Keratinocyte (primary cell): Measurements from ENCODE around the gene NAT16. TPM values are rescaled to one million over a fixed set of nuclear protein-coding genes. Genes with fewer than 3 reads are reported as not detected.

Source experiments
- DNase-seq: peaks from one replicate; pipeline ENCODE4 v3.0.0-alpha.2; 2011; ENCODE audit warnings: low read depth, missing footprints, low spot score
- FAIRE-seq: peaks from 2 replicates; lab custom pipeline; 2011; peaks lifted over from hg19 to GRCh38; lab: Jason Lieb, UNC
- H2AFZ ChIP-seq: 2 replicates; pipeline ENCODE4 v1.6.0; 2012; ENCODE audit warnings: low read length, control low read depth, inconsistent platforms; ENCODE audit not compliant: control insufficient read depth
- H3K27ac ChIP-seq: 2 replicates; pipeline ENCODE4 v1.5.1; 2011; ENCODE audit warnings: low read length; ENCODE audit not compliant: control insufficient read depth, insufficient read depth
- H3K27me3 ChIP-seq: 3 replicates; pipeline ENCODE4 v1.6.0; 2011; ENCODE audit warnings: low read length; ENCODE audit not compliant: control insufficient read depth, insufficient read depth; ENCODE audit errors: extremely low read depth
- H3K36me3 ChIP-seq, 2 experiments: 2 replicates in 1 of 2; 3 replicates in 1 of 2; pipeline ENCODE4 v1.5.1; 2011; ENCODE audit warnings: low read length in 2 of 2, mild to moderate bottlenecking in 1 of 2; ENCODE audit not compliant: control insufficient read depth in 2 of 2, insufficient read depth in 2 of 2; ENCODE audit errors: extremely low read depth in 1 of 2
- H3K4me1 ChIP-seq: 3 replicates; pipeline ENCODE4 v1.5.1; 2011; ENCODE audit warnings: low read length; ENCODE audit not compliant: control insufficient read depth, insufficient read depth; ENCODE audit errors: extremely low read depth
- H3K4me2 ChIP-seq: 3 replicates; pipeline ENCODE4 v1.6.0; 2011; ENCODE audit warnings: low read depth, low read length; ENCODE audit not compliant: control insufficient read depth, insufficient read depth; ENCODE audit errors: extremely low read depth
- H3K4me3 ChIP-seq, 3 experiments: fragments of 200-600 bp in 1 of 3; sonication (generic) in 1 of 3; 2 replicates in 2 of 3; 3 replicates in 1 of 3; pipeline ENCODE4 v1.5.1; 2011 to 2016; ENCODE audit warnings: low read length in 3 of 3, mild to moderate bottlenecking in 3 of 3, control low read depth in 2 of 3, inconsistent platforms in 1 of 3, low read depth in 1 of 3, mixed read lengths in 1 of 3, mixed run types in 1 of 3, moderate library complexity in 1 of 3; ENCODE audit not compliant: control insufficient read depth in 2 of 3, insufficient read depth in 2 of 3; ENCODE audit errors: extremely low read depth in 1 of 3
- H3K79me2 ChIP-seq: 2 replicates; pipeline ENCODE4 v1.6.0; 2012; ENCODE audit warnings: low read length; ENCODE audit not compliant: control insufficient read depth, insufficient read depth
- H3K9ac ChIP-seq: 3 replicates; pipeline ENCODE4 v1.6.0; 2011; ENCODE audit warnings: low read length; ENCODE audit not compliant: control insufficient read depth, insufficient read depth; ENCODE audit errors: extremely low read depth
- H3K9me1 ChIP-seq: 3 replicates; pipeline ENCODE4 v1.6.0; 2011; ENCODE audit warnings: low read length; ENCODE audit not compliant: control insufficient read depth, insufficient read depth; ENCODE audit errors: extremely low read depth
- H3K9me3 ChIP-seq: 2 replicates; pipeline ENCODE4 v1.5.1; 2012; ENCODE audit warnings: low read depth, low read length; ENCODE audit not compliant: control insufficient read depth
- H4K20me1 ChIP-seq: 3 replicates; pipeline ENCODE4 v1.6.0; 2011; ENCODE audit warnings: low read length; ENCODE audit not compliant: control insufficient read depth, insufficient read depth; ENCODE audit errors: extremely low read depth
- EZH2 ChIP-seq: IDR thresholded peaks from one replicate; pipeline ENCODE4 v1.6.1; 2012; ENCODE audit warnings: inconsistent platforms, mild to moderate bottlenecking, low read length, moderate library complexity
- dilution Hi-C: fragments of 300-500 bp; cut with MboI; formaldehyde crosslinking; loops from one replicate; pipeline ENCODE4 v1.7.0; 2020; ENCODE audit warnings: low sequenced_read_pairs; ENCODE audit not compliant: extremely low pct_ligation_motif_present
- polyA plus RNA-seq, 5 experiments: library from polyadenylated mRNA; depleted of rRNA in 3 of 5; stranded (reverse) in 3 of 5; stranded (forward) in 1 of 5; unstranded in 1 of 5; fragments of >200 nt; gene quantifications; 1 replicate in 1 of 5; 2 replicates in 3 of 5; 3 replicates in 1 of 5; pipeline versions ENCODE4 v1.2.1 to v1.2.3, GENCODE V29; 2011 to 2012; ENCODE audit warnings: missing spikeins in 2 of 5, low read depth in 1 of 5, low replicate concordance in 1 of 5
- TF ChIP-seq, protein P1 (sequence below), 3 experiments: IDR thresholded peaks in 1 of 3; conservative IDR thresholded peaks in 1 of 3; optimal IDR thresholded peaks in 1 of 3; 2 replicates in 2 of 3; 3 replicates in 1 of 3; pipeline versions ENCODE3 to v1.5.1; 2011; ENCODE audit warnings: low read length in 3 of 3, mild to moderate bottlenecking in 3 of 3, moderate library complexity in 2 of 3, control low read depth in 1 of 3, inconsistent platforms in 1 of 3; ENCODE audit not compliant: insufficient read depth in 2 of 3; ENCODE audit errors: extremely low read depth in 1 of 3

NAT16 gene
- polyA plus RNA-seq, 1 donor (not counting 4 experiments of a cell fraction or from before 2014, with no cell fraction given): not detected

DNA sequence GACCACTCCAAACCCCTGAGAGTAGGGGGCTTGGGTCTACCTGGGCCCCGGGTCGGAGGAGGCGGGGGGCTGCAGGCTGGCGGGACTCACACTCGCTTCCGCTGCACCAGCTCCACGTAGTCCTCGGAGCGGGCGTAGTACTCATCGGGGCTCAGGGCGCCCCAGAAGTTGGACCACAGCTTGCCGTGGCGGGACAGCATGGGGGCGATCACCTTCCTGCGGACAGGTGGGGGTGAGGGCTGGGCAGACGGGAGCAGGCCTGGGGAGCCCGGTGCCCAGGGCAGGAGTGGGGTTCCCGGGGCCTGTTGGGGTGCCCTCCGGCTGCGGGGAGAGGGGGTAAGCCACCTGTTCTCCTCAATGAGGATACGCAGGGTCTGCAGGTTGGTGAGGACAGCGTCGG is 31.4 kb upstream of the NAT16 start:
- Histone ChIP-seq H3K27ac (no peak overlapping the region), H3K4me1 (peaks cover 6% of the 10 kb centered on the region), H3K4me3 (no peak overlapping the region), H3K9me1 (no peaks in the 10 kb centered on the region), H3K4me2 (no peak overlapping the region), H3K36me3 (peaks cover 23 to 35% of the 10 kb centered on the region in 2 experiments), H3K27me3 (no peaks in the 10 kb centered on the region), H2AFZ (no peak overlapping the region), H3K9me3 (no peaks in the 10 kb centered on the region), H3K79me2 (peaks cover 12% of the 10 kb centered on the region), H3K9ac (no peak overlapping the region), H4K20me1 (no peaks in the 10 kb centered on the region)
- FAIRE-seq (no peak), DNase-seq (no peak)
- dilution Hi-C loops: no loop called here
- TF ChIP-seq EZH2: no peak
- TF ChIP-seq, protein P1, sequence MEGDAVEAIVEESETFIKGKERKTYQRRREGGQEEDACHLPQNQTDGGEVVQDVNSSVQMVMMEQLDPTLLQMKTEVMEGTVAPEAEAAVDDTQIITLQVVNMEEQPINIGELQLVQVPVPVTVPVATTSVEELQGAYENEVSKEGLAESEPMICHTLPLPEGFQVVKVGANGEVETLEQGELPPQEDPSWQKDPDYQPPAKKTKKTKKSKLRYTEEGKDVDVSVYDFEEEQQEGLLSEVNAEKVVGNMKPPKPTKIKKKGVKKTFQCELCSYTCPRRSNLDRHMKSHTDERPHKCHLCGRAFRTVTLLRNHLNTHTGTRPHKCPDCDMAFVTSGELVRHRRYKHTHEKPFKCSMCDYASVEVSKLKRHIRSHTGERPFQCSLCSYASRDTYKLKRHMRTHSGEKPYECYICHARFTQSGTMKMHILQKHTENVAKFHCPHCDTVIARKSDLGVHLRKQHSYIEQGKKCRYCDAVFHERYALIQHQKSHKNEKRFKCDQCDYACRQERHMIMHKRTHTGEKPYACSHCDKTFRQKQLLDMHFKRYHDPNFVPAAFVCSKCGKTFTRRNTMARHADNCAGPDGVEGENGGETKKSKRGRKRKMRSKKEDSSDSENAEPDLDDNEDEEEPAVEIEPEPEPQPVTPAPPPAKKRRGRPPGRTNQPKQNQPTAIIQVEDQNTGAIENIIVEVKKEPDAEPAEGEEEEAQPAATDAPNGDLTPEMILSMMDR (optimal IDR thresholded peaks at IDR 0.05 in 1 of 3, IDR thresholded peaks at IDR 0.05 in 1 of 3, conservative IDR thresholded peaks at IDR 0.05 in 1 of 3; ENCODE audit: extremely low read depth in 1 of 3, insufficient read depth in 2 of 3, low read length in 3 of 3): no peak

DNA sequence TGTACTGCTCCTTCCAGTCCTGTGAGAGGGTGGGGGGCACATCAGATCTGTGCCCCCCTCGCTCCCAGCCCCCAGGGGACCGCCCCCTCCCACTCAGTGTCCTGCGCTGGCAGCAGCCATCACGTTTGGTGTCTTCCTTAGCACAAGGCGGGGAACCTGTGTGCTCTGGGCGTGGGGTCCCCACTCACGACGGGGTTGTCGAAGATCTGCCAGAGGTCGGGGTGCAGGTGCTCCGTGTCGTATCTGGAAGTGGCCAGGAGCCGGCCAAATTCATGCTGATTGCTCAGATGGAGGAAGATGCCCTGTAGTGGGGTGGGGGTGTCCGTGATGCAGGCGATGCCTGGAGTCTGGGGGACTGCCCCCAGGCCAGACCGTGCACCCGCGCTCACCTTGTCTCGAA is 30.1 kb upstream of the NAT16 start:
- Histone ChIP-seq H3K27me3 (no peaks in the 10 kb centered on the region), H3K4me3 (no peak overlapping the region), H3K9ac (no peak overlapping the region), H4K20me1 (no peaks in the 10 kb centered on the region), H3K27ac (no peak overlapping the region), H3K79me2 (peaks cover 2% of the 10 kb centered on the region), H3K9me1 (no peaks in the 10 kb centered on the region), H3K36me3 (peaks cover 14 to 40% of the 10 kb centered on the region in 2 experiments), H2AFZ (no peak overlapping the region), H3K4me2 (no peak overlapping the region), H3K9me3 (no peaks in the 10 kb centered on the region), H3K4me1 (no peaks in the 10 kb centered on the region)
- no peak for FAIRE-seq
- DNase-seq: no peak
- TF ChIP-seq, protein P1 (optimal IDR thresholded peaks at IDR 0.05 in 1 of 3, IDR thresholded peaks at IDR 0.05 in 1 of 3, conservative IDR thresholded peaks at IDR 0.05 in 1 of 3; ENCODE audit: extremely low read depth in 1 of 3, insufficient read depth in 2 of 3, low read length in 3 of 3): no peak
- no peak for TF ChIP-seq EZH2
- dilution Hi-C loops: no loop called here
